ENCODE results near the gene PLSCR5.

The PLSCR5 gene

GRCh38 chr3:146550070-146550615 lies 55.0 kb downstream of the PLSCR5 start:
- no peak for TF ChIP-seq CTCF (IDR thresholded peaks at IDR 0.05; ENCODE audit: insufficient read depth, low read length, poor library complexity, severe bottlenecking)
- Histone ChIP-seq H3K36me3 (ENCODE audit: control insufficient read depth, insufficient read depth, low read length) (no peaks in the 10 kb centered on the region), H3K27me3 (replicated peaks; ENCODE audit: control insufficient read depth, insufficient read depth, low read length) (no peaks in the 10 kb centered on the region), H3K4me3 (replicated peaks; ENCODE audit: low read depth, low read length) (no peak overlapping the region)
- no peak for DNase-seq (ENCODE audit: extremely low read depth, insufficient read length)

- Histone ChIP-seq H3K4me3 (replicated peaks; ENCODE audit: low read depth, low read length) (no peak overlapping the region), H3K36me3 (ENCODE audit: control insufficient read depth, insufficient read depth, low read length) (no peaks in the 10 kb centered on the region), H3K27me3 (replicated peaks; ENCODE audit: control insufficient read depth, insufficient read depth, low read length) (no peaks in the 10 kb centered on the region)
- DNase-seq (ENCODE audit: extremely low read depth, insufficient read length) = no peak
- no peak for TF ChIP-seq CTCF (IDR thresholded peaks at IDR 0.05; ENCODE audit: insufficient read depth, low read length, poor library complexity, severe bottlenecking)
Observed at GRCh38 chr3:146547235-146547835, 57.8 kb downstream of the PLSCR5 start.

GRCh38 chr3:146546366-146546965 lies 58.7 kb downstream of the PLSCR5 start:
- TF ChIP-seq CTCF (IDR thresholded peaks at IDR 0.05; ENCODE audit: insufficient read depth, low read length, poor library complexity, severe bottlenecking) = no peak
- Histone ChIP-seq H3K27me3 (replicated peaks; ENCODE audit: control insufficient read depth, insufficient read depth, low read length) (no peaks in the 10 kb centered on the region), H3K36me3 (ENCODE audit: control insufficient read depth, insufficient read depth, low read length) (no peaks in the 10 kb centered on the region), H3K4me3 (replicated peaks; ENCODE audit: low read depth, low read length) (no peak overlapping the region)
- DNase-seq (ENCODE audit: extremely low read depth, insufficient read length) = no peak

- Histone ChIP-seq H3K4me3 (replicated peaks; ENCODE audit: low read depth, low read length) (peak overlapping the region; percentile 70), H3K36me3 (ENCODE audit: control insufficient read depth, insufficient read depth, low read length) (no peaks in the 10 kb centered on the region), H3K27me3 (replicated peaks; ENCODE audit: control insufficient read depth, insufficient read depth, low read length) (no peaks in the 10 kb centered on the region)
- TF ChIP-seq CTCF (IDR thresholded peaks at IDR 0.05; ENCODE audit: insufficient read depth, low read length, poor library complexity, severe bottlenecking) = no peak
- DNase-seq (ENCODE audit: extremely low read depth, insufficient read length) = no peak
Observed at GRCh38 chr3:146544929-146545528, 60.1 kb downstream of the PLSCR5 start.

- peak; percentile 87 for DNase-seq (ENCODE audit: extremely low read depth, insufficient read length)
- no peaks in the 10 kb centered on the region for H3K27me3 ChIP-seq (replicated peaks; ENCODE audit: control insufficient read depth, insufficient read depth, low read length)
- peak within 1 kb of the TSS; percentile 70 for H3K4me3 ChIP-seq (replicated peaks; ENCODE audit: low read depth, low read length)
- no peak for TF ChIP-seq CTCF (IDR thresholded peaks at IDR 0.05; ENCODE audit: insufficient read depth, low read length, poor library complexity, severe bottlenecking)
- no peaks in the 10 kb centered on the region for H3K36me3 ChIP-seq (ENCODE audit: control insufficient read depth, insufficient read depth, low read length)
Observed at GRCh38 chr3:146544002-146544928, 60.9 kb downstream of the PLSCR5 start, which contains the start of gene PLSCR1. PLSCR1 (minus strand) TSS chr3:146544607; CDS start chr3:146536552, 8,055 bp downstream.
